Measurements from ENCODE around the gene DMXL2.
"Not testable (repeated sequence)": the region's sequence is repeated elsewhere in the genome, so short reads cannot be mapped to it uniquely, and the experiment has no call there.

DMXL2 gene

DNA sequence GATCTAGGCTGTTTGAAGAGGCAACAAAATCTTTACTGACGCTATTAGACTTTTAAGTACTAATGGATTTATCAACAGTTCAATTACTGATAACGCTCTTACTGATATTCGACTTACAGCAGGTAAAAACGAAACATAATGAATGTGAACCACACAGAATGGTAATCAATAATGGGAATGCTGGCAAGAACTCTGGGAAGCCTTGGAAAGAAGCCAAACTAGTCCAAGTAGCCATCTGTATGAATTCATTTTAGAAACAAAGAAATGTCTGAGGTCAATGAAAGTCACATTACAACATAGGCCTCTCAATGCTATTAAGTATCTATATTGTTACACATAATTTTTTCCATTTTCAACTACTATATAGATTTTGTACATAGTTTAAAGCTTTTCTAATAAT, 130.0 kb downstream of the DMXL2 start:
- DNase-seq (ENCODE audit: low spot score) = no peak

DNA sequence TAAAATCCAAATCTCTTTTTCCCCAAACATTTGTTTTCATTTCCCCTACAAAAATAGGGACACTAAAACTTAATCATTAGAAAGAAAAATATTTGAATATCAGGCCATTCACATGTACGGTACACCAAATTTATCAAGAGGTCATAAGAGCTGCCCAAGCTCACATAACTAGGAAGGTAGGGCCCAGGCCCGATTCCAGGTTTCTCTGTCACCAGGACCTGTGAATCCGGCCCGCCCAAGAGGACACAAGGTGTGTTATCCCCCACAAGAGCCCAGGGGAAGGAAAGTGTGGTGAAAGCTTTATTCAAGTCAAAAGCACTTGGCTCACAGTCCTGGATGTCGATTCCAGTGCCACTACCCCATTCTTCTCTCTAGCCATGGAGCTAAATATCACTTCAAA, 130.6 kb downstream of the DMXL2 start:
- DNase-seq (ENCODE audit: low spot score) = no peak

DNA sequence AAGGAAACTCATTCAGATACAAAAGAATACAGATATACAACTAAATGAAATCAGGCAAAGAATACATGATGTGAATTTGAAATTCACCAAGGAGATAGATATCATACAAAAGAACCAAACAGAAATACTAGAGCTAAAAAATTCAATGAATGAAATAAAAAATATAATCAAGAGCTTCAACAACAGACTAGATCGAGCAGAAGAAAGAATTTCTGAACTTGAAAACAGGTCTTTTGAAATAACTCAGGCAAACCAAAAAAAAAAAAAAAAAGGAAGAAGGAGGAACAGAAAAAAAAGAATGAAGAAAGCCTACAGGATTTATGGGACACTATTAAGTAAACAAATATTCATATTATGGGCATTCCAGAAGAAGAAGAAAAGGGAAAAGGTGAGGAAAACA, 137.8 kb downstream of the DMXL2 start:
- no peak for DNase-seq (ENCODE audit: low spot score)

DNA sequence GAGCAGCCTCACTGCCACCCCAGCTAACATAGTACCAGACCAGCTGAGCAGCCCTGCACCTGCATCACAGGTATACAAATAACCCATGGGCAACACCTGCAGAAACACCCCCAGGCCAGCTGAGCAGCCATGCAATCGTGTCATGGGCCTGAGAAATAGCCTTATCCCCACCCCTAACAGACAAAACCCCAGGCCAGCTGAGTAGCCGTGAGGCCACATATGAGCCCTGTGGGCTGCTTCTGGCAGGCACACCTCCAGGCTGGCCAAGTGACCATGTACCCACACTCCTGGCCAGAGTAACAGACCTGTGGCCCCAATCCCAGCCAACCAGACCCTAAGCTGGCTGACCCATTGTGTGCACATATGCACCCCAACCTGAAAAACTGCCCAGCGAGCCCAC, 138.6 kb downstream of the DMXL2 start:
- no peak for DNase-seq (ENCODE audit: low spot score)

DNA sequence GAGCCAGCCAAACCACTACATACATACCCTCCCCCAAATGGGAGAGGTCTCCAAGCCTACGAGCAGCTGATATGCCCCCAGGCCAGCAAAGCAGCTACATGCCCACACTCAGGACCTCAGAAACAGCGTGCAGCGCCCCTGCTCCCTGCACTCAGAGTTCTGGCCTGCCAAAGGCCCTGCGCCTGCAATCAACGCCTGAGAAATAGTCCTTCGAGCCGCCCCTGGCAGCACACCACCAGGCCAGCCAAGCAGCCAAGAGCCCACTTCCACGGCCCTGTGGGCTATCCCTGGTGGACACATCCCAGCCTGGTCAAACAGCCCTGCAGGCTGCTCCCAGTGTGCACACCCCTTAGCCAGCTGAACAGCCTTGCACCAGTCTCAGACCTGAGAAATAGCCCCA, 139.1 kb downstream of the DMXL2 start:
- DNase-seq (ENCODE audit: low spot score) = no peak

DNA sequence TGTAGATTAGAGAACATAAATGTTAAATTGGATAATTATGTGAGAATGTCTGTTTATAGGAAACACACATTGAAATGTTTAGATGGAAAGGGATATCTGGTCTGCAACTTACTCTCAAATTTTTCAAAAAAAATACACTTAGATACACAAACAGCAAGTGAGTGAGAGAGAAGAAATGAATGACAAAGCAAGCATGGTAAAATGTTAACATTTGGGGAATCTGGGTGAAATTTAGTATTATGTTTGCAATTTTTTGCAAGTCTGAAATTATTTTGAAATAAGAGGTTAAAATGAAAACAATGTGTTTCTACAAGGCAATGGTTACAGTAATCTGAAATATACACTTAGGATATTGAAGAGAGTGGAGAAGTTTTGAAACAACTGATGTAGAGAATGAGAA, 146.8 kb downstream of the DMXL2 start:
- no peak for DNase-seq (ENCODE audit: low spot score)

DNA sequence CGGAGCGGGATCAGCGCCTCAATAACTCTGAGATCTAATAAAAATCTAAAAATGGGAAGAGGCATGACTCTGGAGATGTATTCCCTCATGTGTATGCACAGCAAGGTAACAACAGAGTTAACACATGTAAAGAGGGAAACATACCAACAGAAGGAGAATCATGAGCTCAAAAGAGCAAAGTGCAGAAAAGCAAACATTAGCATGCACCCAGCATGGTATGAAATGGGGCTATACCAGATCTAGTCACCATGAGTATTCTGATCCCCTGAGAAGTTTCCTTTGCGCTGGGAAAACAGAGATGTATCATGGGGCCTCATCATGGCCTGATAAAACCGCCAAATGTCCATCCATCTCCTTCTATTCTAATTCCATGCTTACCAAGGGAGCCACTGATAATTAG, 152.1 kb downstream of the DMXL2 start:
- no peak for DNase-seq (ENCODE audit: low spot score)

DNA sequence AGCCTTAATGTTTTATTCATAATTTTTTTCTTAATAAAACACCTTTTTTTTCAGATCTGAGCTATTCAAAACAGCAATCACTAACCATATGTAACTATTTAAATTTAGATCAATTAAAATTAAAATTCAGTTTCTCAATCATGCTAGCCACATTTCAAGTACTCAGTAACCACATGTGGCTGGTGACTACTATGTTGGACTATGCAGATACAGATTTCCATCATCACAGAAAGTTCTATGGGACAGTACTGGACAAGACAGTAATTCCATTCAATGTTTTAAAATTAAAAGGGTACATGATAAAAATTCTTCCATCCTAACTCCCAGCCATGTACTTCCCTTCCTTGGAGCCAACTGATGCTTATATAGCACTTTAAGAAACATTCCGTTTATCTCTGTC, 161.8 kb downstream of the DMXL2 start:
- no peak for DNase-seq (ENCODE audit: low spot score)

DNA sequence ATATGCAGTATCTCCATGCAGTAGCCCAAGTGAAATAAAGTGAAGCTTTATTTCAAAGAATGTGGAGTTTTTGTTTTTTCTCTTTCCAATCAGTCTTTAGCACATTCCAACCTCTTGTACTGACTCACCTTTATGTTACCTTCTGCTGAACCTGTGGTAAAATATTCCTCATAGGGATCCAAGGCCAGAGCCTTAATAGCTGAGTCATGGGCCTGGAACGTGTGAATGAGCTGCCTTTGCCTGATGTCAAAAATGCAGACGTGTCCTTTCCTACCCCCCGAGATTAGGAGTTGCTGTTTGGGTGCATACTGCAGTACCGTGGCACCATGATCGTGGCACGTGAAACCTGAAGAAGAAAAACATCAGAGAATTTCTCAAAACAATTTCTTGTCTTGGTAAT, 172.6 kb downstream of the DMXL2 start:
- DNase-seq (ENCODE audit: low spot score) = no peak

DNA sequence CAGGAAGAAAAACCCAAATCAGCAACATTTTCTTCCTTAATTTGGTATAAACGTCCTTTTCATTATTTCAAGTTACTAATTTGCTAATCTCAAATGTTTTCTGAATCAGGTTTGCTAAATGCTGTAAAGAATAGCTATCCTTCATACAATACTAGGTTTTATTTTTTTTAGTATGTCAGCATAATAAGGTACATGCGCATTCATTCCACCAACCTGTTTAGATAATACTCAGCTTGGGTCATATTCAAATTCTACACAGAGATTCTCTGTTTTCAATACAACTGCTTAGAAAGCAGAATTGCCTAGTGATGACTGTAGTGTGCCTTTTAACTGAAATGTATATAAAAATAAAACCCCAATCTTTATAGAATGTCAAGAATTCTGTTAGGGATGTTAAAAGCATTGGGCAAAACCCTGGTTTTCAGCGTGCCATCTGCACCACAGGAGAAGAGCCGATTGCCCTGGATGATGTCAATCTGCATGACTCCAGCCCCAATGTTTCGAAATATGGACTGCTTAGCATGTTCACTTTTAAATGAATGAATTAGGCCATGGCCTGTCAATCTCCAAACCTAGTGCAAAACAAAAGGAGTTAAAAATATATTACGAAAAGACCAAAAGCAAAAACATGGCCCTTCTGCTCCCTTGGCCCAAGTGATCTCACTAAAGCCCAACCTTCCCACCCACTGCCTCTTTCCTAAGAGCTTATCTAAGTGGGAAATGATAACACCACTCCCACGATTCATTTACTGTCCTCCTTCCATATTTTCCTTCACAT, 173.8 kb downstream of the DMXL2 start:
- no peak for DNase-seq (ENCODE audit: low spot score)

DNA sequence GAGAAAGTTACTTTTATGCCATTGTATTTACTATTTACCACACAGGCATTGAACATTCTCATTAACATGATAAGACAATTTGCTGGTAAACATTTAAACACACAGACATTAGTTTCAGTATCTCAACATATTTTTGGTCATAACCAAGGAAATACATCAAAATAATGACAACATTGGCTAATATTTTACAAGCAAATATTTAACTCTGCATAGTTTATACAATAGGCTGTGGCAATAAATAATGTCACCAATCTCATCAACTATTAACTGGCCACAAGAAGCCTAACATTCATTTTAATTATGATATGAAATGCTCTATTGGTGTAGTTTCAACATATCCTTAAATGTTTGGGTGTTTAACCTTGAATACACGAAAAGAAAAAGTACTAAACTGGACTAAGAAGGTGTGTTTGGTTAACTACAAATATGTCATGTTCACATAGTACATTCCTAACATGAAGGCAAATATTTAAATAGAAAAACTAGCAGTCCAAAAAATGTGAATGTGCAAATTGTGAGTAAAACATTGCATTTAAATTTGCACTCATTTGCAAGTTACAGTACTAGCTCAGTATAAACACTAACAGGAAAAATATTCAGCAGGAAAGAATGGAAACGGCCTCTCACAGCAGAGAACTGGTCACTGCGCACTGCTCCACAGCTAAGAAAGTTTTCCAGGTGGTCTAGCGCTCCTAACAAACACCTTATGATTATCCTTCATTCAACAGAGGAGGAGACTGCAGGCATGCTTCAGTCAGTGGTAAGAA, 174.5 kb downstream of the DMXL2 start:
- no peak for DNase-seq (ENCODE audit: low spot score)

DNA sequence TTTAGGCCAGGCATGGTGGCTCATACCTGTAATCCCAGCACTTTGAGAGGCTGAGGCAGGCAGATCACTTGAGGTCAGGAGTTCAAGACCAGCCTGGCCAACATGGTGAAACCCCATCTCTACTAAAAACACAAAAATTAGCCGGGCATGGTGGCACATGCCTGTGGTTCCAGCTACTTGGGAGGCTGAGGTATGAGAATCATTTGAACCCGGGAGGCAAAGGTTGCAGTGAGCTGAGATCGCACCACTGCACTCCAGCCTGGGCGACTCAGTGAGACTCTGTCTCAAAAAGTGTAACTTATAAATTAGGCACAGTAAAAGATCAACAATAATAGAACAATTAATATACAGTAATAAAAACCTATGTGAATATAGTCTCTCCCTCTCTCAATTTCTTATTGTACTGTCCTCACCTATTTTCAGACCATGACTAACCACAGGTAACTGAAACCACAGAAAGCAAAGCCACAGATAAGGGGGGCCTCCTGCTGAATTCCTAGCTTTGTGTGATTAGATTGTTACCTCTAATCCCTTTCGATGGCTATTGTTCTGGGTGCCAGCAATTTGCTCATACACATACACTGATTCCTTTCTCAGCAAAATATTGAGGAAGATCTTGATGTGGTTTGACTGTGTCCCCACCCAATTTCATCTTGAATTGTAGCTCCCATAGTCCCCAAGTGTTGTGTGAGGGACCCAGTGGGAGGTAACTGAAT, 176.4 kb downstream of the DMXL2 start:
- not testable (repeated sequence) for DNase-seq (ENCODE audit: low spot score)

DNA sequence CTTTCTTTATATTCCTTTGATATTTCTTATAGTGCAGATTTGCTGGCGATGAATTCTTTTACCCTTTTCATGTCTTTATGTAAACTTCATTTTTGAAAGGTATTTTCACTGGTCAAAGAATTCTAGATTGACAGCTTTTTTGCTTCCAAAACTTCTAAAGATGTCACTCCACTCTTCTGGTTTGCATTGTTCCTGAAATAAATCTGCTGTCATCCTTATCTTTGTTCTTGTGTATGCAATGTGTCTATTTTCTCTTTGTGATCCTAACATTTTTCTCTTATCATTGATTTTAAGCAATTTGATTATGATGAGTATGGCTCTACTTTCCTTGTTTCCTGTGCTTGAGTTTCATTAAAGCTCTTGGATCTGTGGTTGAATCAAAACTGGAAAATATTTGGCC, 177.8 kb downstream of the DMXL2 start:
- DNase-seq (ENCODE audit: low spot score) = no peak

DNA sequence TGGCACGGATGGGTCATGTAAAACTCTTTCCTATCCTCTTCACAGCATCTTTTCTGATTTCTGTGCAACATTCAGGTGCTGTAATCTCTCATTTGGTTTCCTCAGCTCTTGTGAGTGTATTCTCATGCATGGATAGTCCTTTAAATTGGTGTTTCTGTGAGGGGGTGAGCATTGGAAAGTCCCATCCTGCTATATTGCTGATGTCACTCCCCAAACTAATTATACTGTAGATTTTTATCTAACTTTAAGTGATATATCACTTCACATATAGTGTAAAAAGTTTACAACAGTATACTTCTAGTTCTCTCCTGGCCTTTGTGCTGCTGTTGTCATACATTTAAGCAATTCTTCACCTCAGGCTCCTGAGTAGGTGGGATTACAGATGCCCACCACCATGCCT, 178.5 kb downstream of the DMXL2 start:
- DNase-seq (ENCODE audit: low spot score) = no peak

DNA sequence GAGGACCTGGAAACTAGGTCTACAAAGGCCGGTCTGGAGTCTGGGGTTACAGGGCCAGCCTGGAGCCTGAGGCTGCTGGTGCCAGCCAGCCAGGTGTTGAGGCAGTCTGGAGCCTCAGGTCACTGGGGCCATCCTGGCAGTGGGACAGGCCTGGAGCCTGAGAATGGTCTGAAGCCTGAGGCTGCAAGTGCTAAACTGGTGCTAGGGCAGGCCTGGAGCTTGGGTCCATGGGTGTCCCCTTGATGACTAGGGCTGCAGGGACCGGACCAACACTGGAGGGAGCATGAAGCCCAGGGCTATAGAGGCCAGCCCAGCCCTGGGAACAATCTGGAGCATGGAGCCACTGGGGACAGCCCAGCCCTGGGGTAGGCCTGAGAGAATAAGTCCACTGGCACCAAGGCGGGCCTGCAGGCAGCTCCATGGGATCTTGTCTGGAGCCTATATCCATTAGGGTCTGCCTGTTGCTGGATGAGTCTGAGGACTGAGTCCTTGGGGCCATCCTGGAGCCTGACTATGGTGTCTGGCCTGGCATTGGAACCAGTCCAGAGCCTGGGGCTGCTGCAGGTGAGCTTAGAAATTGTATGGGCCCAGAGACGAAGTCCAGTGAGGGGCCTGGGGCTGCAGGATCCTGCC, 179.2 kb downstream of the DMXL2 start:
- DNase-seq (ENCODE audit: low spot score) = no peak

DNA sequence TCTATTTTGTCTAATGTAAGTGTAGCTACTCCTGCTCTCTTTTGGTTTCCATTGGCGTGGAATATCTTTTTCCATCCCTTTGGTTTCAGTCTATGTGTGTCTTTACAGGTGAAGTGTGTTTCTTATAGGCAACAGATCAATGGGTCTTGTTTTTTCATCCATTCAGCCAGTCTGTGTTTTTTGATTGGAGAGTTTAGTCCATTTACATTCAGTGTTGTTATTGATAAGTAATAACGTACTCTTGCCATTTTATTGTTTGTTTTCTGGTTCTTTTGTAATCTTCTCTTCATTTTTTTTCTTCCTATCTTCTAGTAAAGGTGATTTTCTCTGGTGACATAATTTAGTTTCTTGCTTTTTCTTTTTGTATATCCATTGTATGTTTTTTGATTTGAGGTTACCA, 184.0 kb downstream of the DMXL2 start:
- no peak for DNase-seq (ENCODE audit: low spot score)

DNA sequence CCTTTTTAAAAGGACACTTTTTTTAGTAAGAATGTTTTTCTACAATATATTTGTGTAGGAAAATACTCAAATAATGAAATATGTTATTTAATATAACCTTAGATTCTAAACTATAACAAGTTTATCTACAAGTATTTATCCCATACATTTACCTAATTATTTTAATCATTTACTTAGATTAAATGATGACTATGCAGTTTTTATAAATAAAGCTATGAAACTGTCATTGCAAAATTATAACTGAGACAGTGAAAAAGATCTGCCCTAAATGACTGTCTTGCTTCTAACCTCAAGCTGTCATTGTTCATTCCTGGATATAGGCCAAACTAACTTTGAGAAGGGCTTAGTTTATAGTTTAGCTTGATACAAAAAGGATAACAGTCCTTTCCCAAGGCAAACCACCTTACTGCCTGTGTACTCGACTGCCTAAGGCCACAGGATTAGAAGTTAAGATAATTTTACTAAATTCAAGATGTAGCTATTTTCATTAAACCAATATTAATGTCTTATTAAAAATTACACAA, 197.0 kb downstream of the DMXL2 start:
- DNase-seq (ENCODE audit: low spot score) = no peak

DNA sequence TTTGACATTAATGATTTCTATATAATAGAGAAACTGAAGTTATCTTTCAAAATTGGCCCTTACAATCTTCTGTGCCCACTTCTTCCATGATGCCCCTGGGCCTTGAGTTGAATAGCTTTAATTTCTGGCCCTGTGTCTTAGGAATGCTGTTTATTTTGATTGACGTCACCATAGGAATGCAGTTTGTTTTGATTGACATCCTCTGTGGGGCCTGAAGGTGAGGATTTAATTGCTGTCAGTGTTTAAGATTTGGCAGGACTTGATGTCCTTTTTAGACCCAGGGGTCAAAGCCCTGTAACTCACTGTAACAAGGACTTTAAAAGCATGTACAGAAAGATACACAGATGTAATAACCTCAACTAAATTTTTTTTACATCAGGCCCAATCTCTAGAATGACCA, 197.8 kb downstream of the DMXL2 start:
- no peak for DNase-seq (ENCODE audit: low spot score)

DNA sequence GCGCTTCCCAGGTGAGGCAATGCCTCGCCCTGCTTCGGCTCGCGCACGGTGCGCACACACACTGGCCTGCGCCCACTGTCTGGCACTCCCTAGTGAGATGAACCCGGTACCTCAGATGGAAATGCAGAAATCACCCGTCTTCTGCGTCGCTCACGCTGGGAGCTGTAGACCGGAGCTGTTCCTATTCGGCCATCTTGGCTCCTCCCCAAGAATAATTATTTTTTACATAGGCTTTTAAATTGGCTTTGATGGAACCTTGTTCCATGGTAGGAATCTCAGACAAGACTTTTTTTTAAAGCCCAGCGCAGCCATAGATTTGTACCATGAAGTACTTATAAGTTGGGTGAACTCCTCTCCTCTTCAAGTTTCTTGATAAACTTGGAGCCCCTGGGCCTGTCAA, 199.5 kb downstream of the DMXL2 start:
- DNase-seq (ENCODE audit: low spot score) = not testable (repeated sequence)

DNA sequence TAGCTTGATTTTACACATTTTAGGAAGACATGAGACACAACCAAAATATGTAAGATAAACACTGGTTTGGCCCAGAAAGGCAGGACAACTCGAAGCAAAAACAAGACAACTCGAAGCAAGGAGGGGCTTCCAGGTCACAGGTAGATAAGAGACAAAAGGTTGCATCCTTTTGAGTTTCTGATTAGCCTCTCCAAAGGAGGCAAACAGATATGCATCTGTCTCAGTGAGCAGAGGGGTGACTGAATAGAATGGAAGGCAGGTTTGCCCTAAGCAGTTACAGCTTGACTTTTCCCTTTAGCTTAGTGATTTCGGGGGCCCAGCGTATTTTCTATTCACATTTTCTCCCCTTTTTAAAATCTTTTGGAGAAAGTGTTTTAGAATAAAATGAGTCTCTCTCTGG, 206.4 kb downstream of the DMXL2 start:
- no peak for DNase-seq (ENCODE audit: low spot score)

DNA sequence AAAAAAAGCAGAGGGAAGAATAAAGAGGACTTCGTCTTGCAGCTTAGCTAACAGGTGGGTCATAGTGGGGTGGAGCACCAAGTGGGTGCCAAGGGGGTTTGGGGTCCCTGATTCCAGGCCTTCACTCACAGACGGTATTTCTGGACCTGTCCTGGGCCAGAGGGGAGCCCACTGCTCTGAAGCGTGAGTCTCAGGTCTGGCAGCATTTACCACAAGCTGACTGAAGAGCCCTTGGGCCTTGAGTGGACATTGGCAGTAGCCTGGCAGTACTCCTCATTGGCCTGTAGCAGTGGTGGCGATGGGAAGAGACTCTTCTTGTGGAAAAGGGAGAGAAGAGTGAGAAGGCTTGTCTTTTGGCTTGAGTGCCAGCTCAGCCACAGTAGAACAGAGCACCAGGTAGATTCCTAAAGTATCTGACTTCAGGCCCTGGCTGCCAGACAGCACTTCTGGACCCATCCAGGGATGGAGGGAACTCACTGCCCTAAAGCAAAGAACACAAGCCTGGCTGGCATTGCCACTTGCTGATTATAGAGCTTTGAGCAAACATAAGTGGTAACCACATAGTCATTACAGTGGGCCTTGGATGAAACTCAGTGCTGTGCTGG, 208.2 kb downstream of the DMXL2 start:
- DNase-seq (ENCODE audit: low spot score) = no peak

Data from CD4-positive, alpha-beta T cell treated with Interleukin-6 at 100 ng/mL for 8 hours (primary cell).